SU-DHL-6 (cell line): Measurements from ENCODE around the gene CCDC85C.

ENCODE experiments used
- H2AFZ ChIP-seq: fragments of 200-600 bp; sonication (generic); 2 replicates; pipeline ENCODE4 v1.6.1; 2014; ENCODE audit warnings: low read depth, mild to moderate bottlenecking, moderate library complexity, mixed read lengths, antibody characterized with exemption, low read length; ENCODE audit not compliant: severe bottlenecking
- H3F3A ChIP-seq: fragments of 200-600 bp; shearing (Covaris generic); 2 replicates; pipeline ENCODE4 v1.6.0; 2016; ENCODE audit warnings: antibody characterized with exemption, mild to moderate bottlenecking; ENCODE audit not compliant: insufficient read depth
- H3K27ac ChIP-seq: fragments of 200-600 bp; sonication (generic); 2 replicates; pipeline ENCODE4 v1.5.1; 2016; ENCODE audit warnings: low read depth, mild to moderate bottlenecking, low read length, moderate library complexity, mixed read lengths
- H3K27me3 ChIP-seq: fragments of 200-600 bp; sonication (generic), shearing (Covaris generic); 2 replicates; pipeline ENCODE4 v1.6.0; 2014; ENCODE audit warnings: mild to moderate bottlenecking, low read length
- H3K36me3 ChIP-seq: fragments of 200-600 bp; sonication (generic); 2 replicates; pipeline ENCODE4 v1.6.1; 2014; ENCODE audit warnings: mild to moderate bottlenecking, low read length, mixed read lengths
- H3K4me2 ChIP-seq: fragments of 300-600, 200-600 bp; shearing (Covaris generic), sonication (generic); 2 replicates; pipeline ENCODE4 v1.6.0; 2014; ENCODE audit warnings: low read length, low read depth, mild to moderate bottlenecking; ENCODE audit not compliant: poor library complexity, severe bottlenecking
- H3K4me3 ChIP-seq: fragments of 200-600 bp; sonication (generic); 2 replicates; pipeline ENCODE4 v1.5.1; 2014; ENCODE audit warnings: antibody characterized with exemption, low read length, mild to moderate bottlenecking, mixed read lengths; ENCODE audit not compliant: insufficient read depth, poor library complexity, severe bottlenecking
- H3K79me2 ChIP-seq: fragments of 200-600 bp; sonication (generic); 2 replicates; pipeline ENCODE4 v1.6.1; 2014; ENCODE audit warnings: mild to moderate bottlenecking, low read length, moderate library complexity; ENCODE audit not compliant: insufficient read depth
- H3K9ac ChIP-seq: fragments of 200-600 bp; sonication (generic); 2 replicates; pipeline ENCODE4 v1.7.0; 2014; ENCODE audit warnings: mild to moderate bottlenecking, low read length
- H3K9me2 ChIP-seq: fragments of 200-600 bp; sonication (generic); replicated peaks from 2 replicates; pipeline ENCODE4 v1.6.1; 2014; ENCODE audit warnings: low read length; ENCODE audit not compliant: insufficient read depth
- H3K9me3 ChIP-seq: fragments of 200-600 bp; sonication (generic); 2 replicates; pipeline ENCODE4 v1.6.1; 2014; ENCODE audit warnings: low read length, mixed read lengths; ENCODE audit not compliant: insufficient read depth
- H4K20me1 ChIP-seq: fragments of 200-600 bp; sonication (generic); 2 replicates; pipeline ENCODE4 v1.6.1; 2014; ENCODE audit warnings: low read depth, mild to moderate bottlenecking, antibody characterized with exemption, low read length, moderate library complexity, mixed read lengths
- CTCF ChIP-seq: fragments of 200-600 bp; sonication (generic); IDR thresholded peaks from one replicate; pipeline ENCODE4 v1.5.1; 2017; ENCODE audit warnings: antibody characterized with exemption, mild to moderate bottlenecking, low read length, moderate library complexity; ENCODE audit not compliant: insufficient read depth, poor library complexity, severe bottlenecking
- EZH2phosphoT487 ChIP-seq: fragments of 200-600 bp; sonication (generic), shearing (Covaris generic); conservative IDR thresholded peaks from 2 replicates; pipeline ENCODE4 v1.6.1; 2018; ENCODE audit warnings: mild to moderate bottlenecking, antibody characterized with exemption, low read length, moderate library complexity, mixed read lengths

CCDC85C gene

GRCh38 chr14:99616832-99617800 is 13.1 kb upstream of the CCDC85C start:
- Histone ChIP-seq H3K27me3 (no peaks in the 10 kb centered on the region), H3K9ac (no peak overlapping the region), H3K9me3 (no peaks in the 10 kb centered on the region), H3K79me2 (no peaks in the 10 kb centered on the region), H3K4me2 (no peak overlapping the region), H3K4me3 (no peak overlapping the region), H3K27ac (no peak overlapping the region), H2AFZ (no peak overlapping the region), H4K20me1 (no peaks in the 10 kb centered on the region), H3K36me3 (no peaks in the 10 kb centered on the region), H3K9me2 (no peaks in the 10 kb centered on the region), H3F3A (no peaks in the 10 kb centered on the region)
- TF ChIP-seq CTCF (no peak), EZH2phosphoT487 (no peak)

- H3K4me2 ChIP-seq: no peak overlapping the region
- H3K36me3 ChIP-seq: no peaks in the 10 kb centered on the region
- H3K9me3 ChIP-seq: no peaks in the 10 kb centered on the region
- H2AFZ ChIP-seq: no peak overlapping the region
- H3K4me3 ChIP-seq: no peak overlapping the region
- no peaks in the 10 kb centered on the region for H3K27me3 ChIP-seq
- H3K9me2 ChIP-seq: no peaks in the 10 kb centered on the region
- no peaks in the 10 kb centered on the region for H4K20me1 ChIP-seq
- H3F3A ChIP-seq: no peaks in the 10 kb centered on the region
- H3K27ac ChIP-seq: no peak overlapping the region
- no peak for TF ChIP-seq CTCF
- TF ChIP-seq EZH2phosphoT487: no peak
- H3K9ac ChIP-seq: no peak overlapping the region
- no peaks in the 10 kb centered on the region for H3K79me2 ChIP-seq
These were observed 11.6 kb upstream of the CCDC85C start for GRCh38 chr14:99615497-99616157.

- Histone ChIP-seq H3K4me2 (no peak overlapping the region), H3K36me3 (no peaks in the 10 kb centered on the region), H3K9me2 (no peaks in the 10 kb centered on the region), H3K9ac (no peak overlapping the region), H3K79me2 (no peaks in the 10 kb centered on the region), H3K27ac (no peak overlapping the region), H3K9me3 (no peaks in the 10 kb centered on the region), H3K4me3 (no peak overlapping the region), H3K27me3 (no peaks in the 10 kb centered on the region), H4K20me1 (no peaks in the 10 kb centered on the region), H3F3A (no peaks in the 10 kb centered on the region), H2AFZ (no peak overlapping the region)
- TF ChIP-seq EZH2phosphoT487 (no peak), CTCF (no peak)
These were observed 8.8 kb upstream of the CCDC85C start for GRCh38 chr14:99612738-99613330.
